Activated CD4-positive, CD25-positive, alpha-beta regulatory T cell treated with anti-CD3 and anti-CD28 coated beads, Interleukin-2, amount 50 U/mL, for 16 hours (primary cell): ENCODE data around the gene ELL.

Source experiments
- DNase-seq: peaks from one replicate; pipeline ENCODE4 v3.0.0-alpha.2; 2020; ENCODE audit warnings: low read depth, low spot score

ELL gene

DNA sequence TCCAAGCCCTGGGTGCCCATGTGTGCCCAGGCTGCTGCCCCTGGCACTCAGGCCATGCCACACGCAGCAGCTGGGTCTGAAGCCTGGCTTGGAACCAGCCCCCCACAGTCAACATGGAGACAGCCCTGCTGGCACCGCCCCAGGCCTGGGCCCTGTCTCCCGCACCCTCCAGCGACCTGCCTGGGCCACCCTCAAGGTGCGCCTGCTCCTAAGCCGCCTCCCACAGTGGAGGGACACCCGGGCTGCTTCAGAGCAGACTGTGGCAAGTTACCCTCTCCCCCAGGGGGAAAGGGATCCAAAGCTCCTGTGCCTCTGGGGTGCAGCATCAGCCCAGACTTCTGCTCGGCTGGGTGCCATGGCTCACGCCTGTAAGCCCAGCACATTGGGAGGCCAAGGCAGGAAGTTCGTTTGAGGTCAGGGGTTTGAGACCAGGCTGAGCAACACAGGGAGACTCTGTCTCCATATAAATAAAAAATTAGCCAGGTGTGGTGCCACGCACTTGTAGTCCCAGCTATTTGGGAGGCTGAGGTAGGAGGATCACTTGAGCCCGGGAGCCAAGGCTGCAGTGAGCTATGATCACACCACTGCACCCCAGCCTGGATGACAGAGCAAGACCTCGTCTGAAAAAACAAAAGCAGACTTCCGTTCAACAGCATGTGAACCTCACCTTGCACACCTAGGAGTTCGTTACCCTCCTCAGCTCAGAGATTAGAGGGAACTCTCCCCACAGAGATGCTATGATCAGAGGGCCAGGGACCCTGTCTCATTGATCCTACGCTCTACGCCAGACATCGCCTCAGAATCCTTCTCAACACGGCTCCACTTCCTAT, 15.6 kb downstream of the ELL start:
- no peak for DNase-seq

DNA sequence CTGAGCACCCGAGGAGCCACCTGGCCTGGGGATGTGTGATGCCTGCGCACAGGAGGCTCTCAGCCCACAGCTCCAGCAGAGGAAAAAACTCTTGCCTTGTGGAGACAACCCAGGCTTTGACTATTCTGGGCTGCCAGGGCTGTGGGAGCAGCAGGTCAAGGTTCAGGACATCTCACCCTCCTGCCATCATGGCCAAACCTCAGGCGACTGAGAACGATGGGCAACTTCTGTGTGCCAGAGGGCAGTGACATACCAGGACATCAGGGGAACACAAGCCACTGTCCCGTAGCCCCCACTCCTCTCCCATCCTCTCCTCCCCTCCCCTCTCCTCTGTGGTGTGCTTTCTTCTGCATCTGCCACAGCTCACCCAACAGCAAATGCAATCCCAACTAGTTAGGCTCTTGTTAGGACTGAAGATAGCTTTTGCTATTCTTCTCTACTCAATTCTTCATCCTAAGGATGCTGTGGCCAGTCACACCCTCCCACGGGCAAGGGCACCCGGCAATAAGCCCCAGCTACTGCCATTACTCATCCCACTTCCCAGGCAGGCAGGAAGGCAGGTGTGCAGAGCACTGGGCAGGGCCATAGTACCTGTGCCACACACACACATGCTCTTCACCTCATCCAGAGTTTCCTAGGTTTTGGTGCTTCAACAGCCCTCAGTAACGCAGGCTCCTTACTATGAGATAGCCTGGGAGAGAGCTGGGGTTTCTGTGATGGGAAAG, 16.8 kb downstream of the ELL start:
- DNase-seq: no peak

DNA sequence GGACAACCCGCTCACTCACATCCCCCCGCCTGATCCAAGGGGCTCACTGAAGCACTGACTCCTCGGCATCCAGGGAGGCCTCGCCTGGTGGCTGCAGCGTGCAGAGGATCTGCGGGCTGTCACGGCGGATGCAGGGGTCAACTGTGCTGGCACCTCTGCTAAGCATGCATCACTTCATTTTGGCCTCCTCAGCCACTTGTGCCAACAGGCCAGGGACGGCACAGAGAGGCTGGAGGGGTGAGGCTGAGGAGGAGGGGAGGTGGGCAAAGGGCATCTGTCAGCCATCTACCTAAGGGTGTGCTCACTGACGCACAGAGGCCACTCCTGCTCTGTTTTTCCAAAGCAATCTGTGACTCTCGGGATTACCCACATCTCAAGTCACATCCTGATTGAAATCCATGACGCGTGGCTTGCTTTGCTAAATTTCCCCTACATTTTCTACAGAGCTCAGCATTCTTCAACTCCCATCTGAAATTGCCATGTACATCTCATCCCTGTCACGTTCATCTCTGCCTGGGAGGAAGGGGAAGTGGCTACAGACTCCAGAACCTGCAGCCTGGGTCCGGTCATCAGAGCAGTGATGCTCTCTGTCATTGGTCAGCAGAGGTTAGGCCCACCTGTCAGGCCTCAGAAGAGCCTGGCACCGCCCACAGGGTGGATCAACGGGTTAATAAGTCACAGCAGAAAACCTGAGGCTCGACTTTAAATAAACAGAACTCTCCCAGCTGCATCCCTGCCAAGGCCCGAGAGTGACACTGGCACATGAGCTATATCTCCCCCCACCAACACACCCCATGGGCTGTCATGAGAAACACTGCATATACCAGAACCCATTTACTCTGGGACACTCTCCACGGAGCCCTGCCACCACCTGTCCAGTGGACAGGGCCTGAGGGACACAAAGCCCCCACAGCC, 17.6 kb downstream of the ELL start:
- DNase-seq: no peak

DNA sequence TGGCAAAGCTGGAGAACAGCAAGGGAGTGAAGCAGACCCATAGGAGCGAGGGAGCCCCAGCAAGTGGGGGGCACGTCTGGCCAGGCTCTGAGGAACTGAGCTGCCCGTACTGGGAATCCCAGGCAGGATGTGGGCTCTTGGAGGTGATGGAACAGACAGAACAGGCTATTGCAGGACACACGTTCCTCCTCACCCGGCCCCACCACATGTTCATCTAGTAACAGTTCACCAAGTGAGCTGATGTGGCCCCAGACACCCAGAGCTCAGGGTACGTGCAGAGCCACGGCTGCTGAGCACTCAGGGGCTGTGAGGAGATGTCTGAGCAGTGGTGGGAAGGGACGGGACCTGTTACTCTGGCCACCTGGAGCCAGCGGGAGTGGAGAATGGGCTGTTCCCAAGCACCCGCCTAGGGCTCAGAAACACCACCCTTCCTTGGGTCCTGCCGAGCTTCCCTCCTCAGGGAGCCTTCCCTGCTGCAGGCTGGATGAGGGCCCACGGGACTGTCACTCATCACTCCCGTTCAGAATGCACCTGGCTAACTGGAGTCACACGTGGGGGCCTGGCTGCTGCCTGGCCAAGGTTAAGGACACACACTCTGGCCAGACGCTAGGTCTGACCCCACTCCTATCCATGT, 18.4 kb downstream of the ELL start:
- DNase-seq: no peak

DNA sequence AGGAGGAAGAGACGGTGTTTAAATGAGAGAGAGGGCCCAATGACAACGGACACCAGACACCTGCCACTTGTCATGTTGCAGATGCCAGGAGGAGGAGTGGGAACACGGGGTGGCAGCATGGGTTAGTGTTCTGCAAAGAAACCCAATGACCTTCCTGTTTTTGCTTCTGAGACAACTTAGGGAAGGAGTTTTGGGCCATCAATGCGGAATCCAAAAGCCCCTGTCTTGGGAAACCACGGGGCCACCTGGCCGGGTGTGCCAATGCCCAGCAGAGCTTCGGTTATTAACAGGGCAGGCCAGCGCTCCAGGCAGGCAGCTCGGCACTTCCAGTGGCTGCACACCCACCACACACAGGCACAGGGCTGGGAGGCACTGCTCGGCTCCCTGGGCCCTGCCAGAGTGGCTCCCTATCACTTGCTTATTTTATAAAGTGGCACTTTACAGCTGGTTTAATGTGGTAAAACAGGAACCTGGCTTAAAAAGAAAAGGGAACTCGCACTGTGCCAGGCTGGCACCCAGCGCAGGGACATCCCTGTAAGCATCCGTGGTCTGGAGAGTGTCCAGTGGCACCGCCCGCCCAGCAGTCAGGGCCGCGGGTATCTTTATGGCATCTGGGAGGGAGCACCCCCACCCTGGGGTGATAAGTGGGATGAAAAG, 19.1 kb downstream of the ELL start:
- DNase-seq: no peak

DNA sequence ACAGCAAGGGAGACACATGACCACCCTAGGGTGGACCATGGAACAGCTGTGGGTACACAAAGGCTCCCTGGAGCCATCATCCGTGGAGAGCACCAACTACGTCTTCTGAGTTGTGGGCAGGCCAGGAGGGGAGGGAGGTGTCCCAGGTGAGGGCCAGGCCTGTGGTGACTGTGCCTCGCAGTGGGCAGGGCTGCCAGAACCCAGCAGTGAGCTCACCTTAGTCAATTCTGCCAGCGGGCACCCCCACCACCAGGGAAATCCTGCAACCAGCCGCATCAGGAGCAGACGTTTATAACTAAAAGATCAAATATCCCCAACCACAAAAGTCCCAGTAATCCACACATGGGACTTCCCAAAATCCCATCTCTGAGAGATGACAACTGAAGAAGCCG, 19.6 kb downstream of the ELL start:
- DNase-seq: no peak

DNA sequence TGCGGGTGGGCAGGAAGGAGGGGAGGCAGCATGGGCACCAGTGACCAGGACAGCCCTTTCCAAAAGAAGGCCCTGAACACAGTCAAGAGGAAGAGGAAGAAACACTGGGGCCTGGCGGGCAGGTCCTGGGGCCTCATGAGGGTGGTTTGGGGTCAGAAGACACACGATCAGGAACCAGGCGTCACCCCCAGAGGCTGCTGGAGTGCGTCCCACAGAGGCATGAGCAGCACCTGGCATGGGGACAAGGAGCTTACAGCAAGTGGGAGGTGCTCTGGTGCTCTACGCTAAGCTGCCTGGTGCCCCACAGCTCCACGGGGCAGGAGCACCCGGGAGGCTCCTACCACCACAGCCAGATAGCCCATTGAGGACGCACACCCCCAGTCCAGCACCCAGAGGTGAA, 20.0 kb downstream of the ELL start:
- no peak for DNase-seq

DNA sequence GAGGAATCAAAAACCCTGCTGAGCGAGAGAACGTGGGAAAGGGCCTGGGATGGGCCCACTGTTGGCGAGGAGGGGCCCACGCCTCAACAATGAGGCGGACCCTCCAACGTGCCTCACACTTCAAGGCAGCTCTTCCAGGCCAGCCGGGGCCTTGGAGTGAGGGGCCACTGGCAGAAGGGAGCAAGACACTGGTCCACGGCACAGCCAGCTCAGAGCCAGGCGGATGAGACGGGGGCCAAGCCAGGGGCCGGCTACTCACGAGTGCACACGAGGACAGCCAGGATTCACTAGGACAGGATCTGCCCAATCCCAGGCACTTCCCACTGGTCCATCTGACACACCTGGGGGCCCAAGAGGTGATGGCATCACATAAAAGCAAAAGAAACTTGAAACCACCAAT, 20.5 kb downstream of the ELL start:
- no peak for DNase-seq

DNA sequence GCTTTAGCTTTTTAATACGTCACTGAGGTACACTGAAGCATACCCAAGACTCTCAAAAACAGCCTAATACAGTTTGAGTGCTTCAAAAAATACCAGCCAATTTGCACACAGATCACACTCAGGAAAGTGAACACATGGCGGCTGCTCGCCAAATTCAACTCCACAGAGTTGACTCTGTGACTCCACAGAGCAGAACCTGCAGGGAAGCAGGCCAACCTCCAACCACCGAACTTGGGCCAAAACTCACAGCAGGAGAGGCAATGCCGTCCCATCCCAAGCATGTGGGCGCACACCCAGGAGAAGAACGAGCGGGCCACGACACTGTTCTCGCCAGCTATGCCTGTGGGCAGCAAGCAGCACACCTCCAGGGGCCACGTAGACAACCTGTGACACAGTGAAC, 21.1 kb downstream of the ELL start:
- no peak for DNase-seq

DNA sequence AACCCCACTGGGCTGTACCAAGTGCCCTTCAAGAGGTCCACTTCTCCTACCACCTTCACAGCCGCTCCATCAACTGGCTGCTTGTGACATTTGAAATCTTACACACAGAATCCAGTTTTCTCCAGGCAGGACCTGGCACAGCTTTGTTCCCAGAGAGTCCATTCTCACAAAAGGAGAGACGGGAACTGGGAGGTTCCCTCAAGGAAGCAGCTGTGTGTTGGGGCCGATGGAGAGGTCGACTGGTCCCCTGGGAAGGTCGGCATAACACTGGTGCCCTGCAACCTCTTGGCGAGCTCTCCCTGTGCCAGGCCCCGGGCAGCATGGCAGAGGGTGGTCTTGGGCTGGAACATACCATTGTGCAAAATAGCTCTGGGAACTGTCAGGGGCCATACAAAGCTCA, 21.5 kb downstream of the ELL start:
- no peak for DNase-seq

DNA sequence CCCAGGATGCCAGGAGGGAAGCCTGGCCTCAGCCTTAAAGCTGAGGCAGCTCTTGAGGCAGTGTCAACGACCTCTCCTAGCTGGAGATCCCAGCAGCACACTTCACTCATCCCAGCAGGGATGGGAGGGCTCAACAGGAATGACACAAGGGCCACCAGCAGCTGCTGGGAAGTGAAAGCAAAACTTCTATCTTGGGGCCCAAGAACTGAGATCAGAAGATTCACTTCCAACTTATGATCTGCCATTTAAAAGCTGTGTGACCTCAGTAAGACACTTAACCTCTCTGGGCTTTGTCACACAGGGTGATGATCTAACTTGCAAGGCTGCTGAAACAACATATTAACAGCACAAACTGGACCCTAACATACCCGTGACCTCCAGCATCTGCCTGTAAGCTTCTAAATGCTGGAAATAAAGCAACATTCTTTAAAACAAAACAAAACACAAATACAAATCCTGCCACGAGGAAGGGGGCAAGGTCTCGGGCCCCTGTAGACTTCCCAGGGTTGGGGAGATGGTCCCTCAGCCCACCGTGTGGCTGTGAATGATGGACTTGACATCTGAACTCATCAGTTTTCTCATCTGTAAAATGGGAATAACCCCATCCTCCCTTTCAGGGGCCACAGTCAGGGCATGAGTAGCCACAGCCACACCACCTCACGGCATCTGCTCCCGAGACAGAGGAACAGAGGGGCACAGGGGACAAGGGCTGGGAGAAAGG, 22.7 kb downstream of the ELL start:
- no peak for DNase-seq

DNA sequence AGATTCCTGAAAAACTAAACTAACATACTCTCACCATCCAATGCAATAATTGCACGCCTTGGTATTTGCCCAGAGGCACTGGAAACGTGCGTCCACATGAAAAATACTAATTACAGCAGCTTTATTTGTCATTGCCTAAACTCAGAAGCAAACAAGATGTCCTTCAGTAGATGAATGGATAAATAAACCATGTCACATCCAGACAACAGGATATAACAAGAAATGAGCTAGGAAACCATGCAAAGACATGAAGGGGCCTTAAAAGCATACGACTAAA, 25.0 kb downstream of the ELL start:
- DNase-seq: no peak

DNA sequence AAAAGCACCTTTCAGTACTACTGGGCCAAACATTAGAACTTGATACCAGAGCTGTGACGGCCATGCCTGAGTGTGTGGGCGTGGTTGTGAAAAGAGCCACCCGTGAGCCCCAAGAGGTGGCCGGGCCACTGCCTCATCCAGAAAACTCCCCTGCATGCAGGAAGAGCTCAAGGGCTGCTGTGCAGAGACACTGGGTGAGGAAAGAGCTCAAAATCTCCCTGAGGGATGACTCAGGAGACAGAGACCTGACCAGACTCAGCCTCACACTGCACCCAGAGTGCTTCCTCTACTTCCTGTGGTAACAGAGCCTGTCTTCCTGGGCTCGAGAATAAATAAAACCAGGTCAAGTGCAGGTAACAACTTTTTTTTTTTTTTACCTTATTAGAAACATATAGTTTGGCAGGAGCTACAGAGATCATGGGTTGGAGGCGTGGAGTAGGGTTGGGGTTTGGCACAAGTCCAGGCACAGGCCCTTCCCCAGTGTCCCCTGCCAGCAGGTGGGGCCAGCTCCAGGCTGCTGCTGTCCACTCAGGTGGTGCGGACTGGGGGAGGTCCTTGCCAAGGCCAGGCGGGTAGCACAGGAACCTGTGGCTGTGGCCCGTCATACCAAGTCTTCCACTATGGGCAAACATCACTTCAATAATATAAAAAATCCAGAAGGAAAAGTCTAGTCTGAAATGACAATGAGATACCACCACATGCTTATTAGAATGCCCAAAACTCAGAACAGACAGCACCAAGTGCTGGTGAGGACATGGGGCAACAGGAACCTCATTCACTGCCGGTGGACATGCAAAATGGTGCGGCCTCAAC, 25.5 kb downstream of the ELL start:
- DNase-seq: no peak

DNA sequence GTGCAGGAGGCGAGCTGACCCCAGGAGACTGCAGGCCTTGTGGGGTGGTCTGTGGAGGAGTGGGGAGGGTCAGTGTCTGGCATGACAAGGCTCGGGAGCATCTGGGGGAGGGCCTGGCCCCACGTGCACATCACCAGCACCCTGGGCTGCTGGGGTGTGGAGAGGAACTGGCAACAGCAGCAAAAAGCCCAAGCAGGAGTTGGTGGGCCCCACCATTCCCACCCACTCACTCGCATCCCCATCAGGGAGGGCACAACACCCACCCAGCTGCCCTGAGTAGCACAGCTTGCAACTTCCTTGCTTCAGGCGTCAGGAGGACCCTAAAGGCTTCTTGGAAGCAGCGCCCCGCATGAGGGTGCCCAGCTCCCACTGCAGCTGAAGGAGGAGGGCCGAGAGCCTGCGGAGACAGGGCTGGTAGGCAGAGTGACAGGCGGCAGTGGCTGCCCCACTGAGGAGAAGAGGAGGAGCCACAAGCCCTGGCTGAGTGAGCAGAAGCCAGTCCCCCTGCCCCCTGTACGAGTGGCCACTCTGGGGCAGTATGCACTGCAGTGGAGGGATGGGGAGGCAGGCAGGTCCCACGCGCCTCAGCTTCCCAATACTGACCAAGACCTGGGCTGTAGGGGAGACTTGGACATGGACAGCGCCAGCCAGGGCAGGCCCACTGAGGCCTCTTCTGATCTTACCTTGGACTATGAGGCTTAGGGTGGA, 26.5 kb downstream of the ELL start:
- no peak for DNase-seq

DNA sequence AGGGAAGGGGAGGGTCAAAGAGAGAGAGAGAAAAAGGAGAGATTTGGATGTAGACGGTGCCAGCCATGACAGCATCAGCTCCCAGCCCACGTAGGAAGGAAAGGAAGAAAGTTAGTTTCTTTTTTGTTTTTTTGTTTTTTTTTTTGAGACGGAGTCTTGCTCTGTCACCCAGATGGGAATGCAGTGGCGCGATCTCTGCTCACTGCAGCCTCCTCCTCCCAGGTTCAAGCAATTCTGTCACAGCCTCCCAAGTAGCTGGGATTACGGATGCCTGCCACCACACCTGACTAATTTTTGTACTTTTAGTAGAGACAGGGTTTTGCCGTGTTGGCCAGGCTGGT, 27.6 kb downstream of the ELL start:
- DNase-seq: no peak

DNA sequence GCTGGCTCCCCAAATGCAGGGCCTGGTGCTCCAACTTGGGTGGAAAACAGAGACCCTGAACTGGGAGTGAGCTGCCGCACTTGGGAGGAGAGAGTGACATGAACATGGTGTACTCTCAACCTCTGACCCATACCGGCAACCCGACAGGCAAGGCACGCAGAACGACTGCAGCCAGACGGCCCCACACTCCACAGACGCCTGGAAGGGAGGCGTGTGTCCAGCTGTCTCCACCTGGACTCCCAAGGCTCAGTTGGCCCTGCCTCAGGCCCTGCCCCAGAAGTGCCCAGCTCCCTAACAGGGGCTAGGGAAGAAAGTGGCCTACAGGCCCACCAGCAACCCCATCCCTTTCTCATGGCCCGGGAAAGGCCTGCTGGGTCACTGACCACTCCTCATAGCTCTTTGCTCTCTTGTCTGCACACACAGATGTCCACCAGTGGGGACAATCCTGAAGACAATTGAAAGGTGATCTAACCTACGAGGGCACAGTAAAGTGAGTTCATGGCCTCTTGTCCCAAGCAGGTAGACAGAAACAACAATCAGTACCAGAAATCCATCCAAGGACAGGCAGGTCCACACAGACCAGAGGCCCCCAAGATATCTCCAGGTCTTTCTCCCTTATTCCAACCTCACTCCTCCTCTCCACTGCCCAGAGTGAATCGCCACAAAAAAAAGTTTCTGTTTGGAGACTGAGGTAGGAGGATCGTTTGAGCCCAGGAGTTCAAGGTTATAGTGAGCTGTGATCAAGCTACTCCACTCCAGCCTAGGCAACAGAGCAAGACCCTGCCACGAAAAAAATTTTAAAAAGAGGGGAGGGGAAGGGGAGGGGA, 28.2 kb downstream of the ELL start:
- DNase-seq: no peak

DNA sequence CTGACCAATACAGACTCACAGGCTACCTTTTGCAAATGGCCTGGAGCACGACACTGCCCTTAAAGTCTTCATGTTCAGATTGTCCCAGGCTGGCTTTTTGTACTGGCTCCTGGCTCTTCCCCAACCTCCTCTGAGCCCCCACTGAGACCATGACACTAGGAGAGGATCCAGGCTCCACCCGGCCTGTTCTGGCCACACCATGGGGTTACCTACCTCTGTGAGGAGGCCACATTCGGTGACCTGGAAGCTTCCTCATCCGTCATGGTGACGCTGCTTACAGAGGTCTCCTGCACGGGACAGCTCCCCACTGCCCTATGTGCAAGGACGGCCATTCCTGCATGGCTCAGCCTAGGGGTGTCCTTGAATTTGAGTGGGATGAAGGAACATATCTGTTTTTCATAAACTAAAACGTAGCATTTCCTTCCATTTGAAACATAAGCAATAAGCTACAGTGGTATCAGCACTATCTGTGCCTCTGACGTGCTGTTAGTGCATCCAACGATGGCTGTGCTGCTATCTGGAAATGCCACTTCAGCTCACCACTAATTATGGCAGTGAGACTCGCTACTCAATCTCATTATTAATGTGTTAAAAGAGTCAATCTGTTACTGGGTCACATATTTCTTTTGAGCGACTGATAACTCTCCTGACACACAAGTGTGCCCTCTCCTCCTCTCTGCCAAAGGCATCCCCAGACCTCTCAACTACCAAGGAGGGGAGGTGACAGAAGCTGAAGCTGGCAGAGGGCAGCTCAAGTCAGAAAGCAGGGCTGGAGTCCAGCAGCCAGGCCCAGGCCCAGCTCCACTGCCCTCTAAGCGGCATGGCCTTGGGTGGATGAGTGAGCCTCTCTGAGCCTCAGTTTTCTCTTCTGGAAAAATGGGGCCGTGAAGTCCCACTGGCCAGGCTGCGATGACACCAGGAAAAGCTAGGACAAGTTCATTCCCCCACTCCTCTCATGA, 29.6 kb downstream of the ELL start:
- no peak for DNase-seq
